Measurements from ENCODE around the gene NT5DC1. TPM values are rescaled to one million over a fixed set of nuclear protein-coding genes. Genes with fewer than 3 reads are reported as not detected.

NT5DC1 gene
- total RNA-seq = 3.9 and 4.6 TPM in 2 replicates

DNA sequence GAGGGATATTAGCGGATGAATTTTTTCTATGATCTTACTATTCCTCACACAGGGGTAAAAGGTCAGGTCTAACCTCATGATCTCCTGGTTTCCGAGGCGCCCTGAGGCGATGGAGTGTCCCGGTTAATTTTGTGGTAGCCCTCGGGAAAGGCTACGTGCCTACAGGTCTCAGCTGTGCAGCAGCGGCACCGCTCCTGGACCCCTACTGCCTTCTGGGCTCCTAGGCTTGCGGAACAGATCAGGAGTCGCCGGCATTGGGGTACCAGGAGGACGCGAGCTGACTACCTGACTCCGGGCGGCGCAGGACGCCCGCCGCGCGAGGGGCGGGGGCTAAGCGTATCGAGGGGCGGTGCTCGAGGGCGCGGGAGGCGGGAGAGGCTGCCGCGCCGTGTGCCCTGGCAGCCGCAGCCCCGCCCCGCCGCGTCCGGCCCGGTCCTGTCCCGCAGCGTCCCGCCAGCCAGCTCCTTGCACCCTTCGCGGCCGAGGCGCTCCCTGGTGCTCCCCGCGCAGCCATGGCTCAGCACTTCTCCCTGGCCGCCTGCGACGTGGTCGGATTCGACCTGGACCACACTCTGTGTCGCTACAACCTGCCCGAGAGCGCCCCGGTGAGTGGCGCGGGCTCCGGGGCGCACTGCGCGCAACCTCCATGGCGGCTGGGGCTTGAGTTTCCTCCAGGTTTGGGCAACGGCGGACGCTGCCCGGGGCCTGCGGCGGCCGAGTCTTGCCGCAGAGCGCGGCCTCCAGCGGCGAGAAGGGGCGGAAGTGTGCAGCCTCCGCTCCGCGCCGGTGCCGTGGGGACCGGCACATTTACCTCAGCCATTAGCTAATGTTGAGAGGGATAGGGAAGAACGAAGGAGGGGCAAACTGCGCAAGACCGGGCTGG is at the start of gene NT5DC1:
TSS of gene NT5DC1 (plus strand) at position 435 of the 883 bp plus-strand sequence. CDS start at position 513, 78 bp downstream.

DNA sequence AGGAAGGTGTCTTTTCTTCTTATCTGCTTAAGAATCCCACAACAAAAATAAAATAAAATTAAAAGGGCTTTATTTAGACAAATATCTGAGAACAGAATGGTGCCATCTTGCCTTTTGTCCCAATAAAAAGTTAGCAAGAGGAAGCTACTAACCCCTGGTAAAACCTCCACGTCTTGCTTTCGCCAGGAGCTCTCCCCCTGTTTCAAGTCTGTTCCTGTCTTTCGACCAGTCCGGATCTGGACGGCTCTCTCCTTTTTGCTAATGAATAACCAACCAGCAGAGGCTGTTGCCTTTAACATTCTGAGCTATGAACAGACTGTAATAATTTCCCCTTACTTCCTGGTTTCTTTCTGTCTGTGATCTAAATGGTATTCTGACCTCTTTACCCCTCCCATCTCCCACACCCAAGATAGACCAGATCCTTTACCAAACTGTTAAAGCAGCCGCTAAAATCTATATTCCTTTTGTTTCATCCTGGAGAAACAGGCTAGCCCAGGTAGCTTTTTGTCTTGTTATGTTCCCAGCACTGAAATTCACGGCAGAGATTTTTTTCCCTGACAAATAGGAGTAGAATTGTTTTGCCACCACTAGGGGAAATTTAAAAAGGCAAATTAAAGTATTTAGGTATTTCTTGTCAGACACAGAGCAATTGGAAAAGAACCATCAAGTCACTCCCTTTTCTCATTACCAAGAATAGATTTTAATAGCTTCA is 39.9 kb upstream of the NT5DC1 start, which contains the start of gene FRK:
TSS of gene FRK (minus strand) at position 320 of the 712 bp plus-strand sequence. CDS start 580 bp downstream, outside the sequence.

DNA sequence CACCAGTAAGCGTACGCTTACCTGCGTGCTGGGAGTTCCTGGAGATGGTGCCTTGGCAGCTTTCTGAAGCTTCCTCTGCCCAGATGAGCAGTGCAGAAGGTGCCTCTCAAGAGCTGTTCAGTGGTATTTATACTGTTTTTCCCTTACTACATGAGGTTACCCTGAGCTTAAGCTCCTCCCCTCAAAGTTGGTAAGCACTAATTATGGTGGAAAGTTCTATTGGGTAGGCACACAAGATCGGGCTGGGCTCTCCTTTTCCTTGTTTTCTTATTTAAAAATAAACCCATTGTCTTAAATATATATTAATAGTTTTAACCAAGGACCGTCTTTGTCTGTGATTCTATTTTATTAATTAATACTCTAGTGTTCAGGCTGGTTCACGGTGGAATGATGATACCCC is 25.4 kb downstream of the NT5DC1 start, which contains the start of gene COL10A1:
TSS of gene COL10A1 (minus strand) at position 101 of the 400 bp plus-strand sequence. CDS start 640 bp downstream, outside the sequence.

DNA sequence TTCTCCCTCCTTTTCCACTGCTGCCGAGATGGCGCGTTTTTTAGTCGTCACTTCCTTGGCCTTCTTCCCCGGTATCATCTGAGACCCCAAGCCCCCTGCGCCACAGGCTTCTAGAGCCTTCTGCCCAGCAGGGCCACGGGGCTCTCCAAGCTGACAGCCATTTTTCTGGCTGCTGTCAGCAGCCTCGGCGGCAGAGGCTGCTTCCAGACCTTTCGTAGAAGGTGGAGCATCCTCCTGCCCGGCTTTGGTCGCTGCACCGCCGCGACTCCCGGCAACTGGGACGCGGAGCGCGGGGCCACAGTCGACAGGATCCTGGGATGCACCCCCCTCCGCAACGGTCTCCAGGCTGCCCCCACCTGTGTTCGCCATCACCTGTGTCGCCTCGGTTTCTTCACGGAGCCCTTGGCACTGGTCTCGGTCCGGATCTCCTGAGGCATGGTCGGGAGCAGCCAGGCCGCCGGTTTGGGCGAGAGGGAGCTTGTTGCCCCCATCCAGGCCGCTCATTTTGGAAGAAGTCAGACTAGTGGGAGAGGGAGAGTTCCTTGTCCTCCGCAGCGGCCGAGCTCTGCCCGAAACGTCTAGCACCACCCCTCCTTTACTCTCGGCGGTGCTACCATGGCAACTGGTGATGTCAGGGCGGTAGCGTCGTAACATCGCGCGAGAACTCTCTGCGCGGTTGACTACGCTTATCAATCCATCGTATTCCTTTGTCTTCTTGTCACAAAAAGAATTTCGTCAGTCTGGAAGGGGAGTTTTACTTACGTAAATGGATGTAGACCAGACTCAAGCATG is 153.0 kb downstream of the NT5DC1 start, which contains the start of gene TSPYL4:
TSS of gene TSPYL4 (minus strand) at position 571 of the 792 bp plus-strand sequence. CDS start at position 504, 67 bp downstream.

DNA sequence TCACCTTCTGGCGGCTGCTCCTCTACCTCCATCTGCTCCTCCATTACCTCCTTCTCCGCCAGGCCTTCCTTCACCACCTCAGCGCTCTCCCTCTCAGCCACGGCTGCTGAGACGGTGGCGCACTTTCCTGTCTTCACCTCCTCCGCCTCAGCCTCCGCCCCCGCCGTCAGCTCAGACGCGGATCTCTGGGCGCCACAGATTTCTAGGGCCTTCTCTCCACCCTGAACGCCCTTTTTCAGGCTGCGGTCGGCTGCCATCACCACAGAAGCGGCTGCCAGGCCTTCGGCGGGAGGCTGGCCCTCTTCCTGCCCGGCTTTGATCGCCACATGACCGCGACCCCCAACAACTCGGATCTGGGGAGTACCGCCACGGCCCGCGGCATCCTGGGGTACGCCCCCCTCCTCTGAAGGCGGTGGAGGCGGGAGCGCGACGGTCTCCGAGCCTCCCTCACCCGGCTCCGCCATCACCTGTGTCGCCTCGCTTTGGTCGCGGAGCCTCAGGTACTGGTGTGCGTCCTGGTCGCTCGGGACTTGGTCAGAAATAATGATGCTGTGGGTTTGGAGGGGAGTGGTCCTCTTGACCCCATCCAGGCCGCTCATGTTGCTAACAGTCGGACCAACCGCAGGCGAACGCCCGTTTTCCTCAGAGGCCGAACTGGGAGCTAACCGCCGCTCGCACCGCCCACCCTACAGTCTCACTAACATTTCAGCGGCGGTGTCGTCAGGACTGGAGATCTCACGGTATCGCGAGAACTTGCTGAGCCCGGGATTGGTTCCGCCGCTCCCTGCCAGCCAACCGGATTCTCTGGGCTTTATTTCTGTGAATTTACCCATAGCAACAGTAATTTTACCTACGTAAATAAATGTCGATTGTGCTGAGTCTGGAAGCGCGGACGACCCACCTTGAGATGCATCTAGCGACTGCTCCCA is 178.8 kb downstream of the NT5DC1 start, which contains the start of gene TSPYL1:
TSS of gene TSPYL1 (minus strand) at position 699 of the 929 bp plus-strand sequence. CDS start at position 599, 100 bp downstream.

Other genes starting within 250 kb of the NT5DC1 start
- under 0.01 and 0.09 TPM in 2 replicates for gene FRK, start 40.0 kb upstream of the NT5DC1 start, total RNA-seq
- gene COL10A1, start 25.3 kb downstream of the NT5DC1 start, total RNA-seq = not detected in 2 replicates
- 7.6 and 10.6 TPM in 2 replicates for gene TSPYL4, start 153.2 kb downstream of the NT5DC1 start, total RNA-seq
- gene TSPYL1, start 179.1 kb downstream of the NT5DC1 start, total RNA-seq = 82.9 TPM in 2 replicates

All from endothelial cell of coronary artery (primary cell).